Fibroblast of skin of scalp (primary cell): ENCODE measurements around the gene MAGI3. TPM values are rescaled to one million over a fixed set of nuclear protein-coding genes. Genes with fewer than 3 reads are reported as not detected.

Experiments
- DNase-seq: peaks from one replicate; pipeline ENCODE4 v3.0.0-alpha.2; 2013
- polyA plus RNA-seq, 2 experiments: library from polyadenylated mRNA; unstranded; fragments of 120-200 nt; gene quantifications; one replicate each; pipeline ENCODE4 v1.2.1, GENCODE V29; 2013; ENCODE audit not compliant: insufficient read length in 2 of 2

The MAGI3 gene
- 6.7 TPM for polyA plus RNA-seq (2013, experiment 1 of 2; ENCODE audit: insufficient read length)
- 8.0 TPM for polyA plus RNA-seq (2013, experiment 2 of 2; ENCODE audit: insufficient read length)

DNA sequence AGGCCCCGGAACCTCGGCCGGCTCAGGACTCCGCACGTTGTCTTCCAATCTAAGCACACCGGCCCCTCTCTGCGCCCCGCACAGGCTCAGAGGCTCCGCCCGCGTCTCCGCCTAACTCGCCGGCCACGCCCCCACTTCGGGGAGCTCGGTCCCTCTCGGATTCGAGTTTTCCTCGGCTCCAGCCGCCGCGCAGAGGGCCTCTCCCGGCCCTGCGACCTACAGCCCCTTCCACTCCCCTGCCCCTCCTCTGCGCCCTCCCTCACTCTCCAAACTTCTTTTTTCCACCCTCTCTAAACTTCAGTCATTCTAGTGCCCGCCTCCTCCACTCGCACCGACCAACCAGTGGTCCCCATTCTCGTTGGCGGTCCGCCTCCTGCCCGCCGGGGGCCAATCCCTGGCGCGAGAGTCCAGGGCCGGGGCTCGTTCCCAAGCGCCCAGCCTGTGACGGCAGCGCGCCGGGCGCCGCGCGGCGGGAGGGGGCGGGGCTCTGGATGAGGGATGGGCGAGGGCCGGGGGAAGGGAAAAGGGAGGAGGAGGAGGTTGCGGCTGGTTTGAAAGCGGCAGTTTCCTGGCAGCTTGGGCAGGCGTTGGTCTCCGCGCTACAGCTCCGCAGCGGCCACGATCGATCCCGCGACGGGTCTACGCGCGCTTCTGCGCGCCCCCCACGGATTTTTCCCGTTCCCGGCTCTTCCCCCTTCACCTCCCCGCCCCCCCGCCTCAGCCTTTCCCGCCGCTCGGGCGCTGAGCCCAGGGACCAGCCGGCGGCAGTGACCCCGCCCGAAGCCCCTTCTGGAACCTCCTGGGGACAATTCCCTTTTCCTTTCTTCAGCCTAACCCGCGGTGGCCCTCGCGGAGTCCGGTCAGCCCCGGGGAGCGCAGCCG lies at the start of gene MAGI3:
Gene MAGI3 (plus strand): TSS at position 563 of the 882 bp plus-strand sequence. CDS start 519 bp downstream, outside the sequence.
- DNase-seq: peak; percentile 99

DNA sequence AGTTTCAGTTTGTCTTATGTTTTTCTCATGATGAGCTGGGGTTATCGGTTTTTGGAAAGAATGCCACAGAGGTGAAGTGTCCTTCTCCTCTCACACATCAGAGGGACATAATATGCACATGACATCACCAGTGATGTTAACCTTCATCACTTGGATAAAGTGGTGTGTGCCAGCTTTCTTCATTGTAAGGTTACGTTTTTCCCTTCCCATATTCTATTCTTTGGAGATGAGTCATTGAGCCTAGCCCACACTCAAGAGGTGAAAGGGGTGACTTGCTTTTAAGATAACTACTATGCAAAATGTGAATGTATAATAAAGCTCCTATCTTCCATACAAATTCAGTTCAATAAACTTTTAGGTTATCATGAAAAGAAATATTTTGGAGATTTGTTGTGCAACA lies 36.7 kb upstream of the MAGI3 start:
- DNase-seq: no peak

DNA sequence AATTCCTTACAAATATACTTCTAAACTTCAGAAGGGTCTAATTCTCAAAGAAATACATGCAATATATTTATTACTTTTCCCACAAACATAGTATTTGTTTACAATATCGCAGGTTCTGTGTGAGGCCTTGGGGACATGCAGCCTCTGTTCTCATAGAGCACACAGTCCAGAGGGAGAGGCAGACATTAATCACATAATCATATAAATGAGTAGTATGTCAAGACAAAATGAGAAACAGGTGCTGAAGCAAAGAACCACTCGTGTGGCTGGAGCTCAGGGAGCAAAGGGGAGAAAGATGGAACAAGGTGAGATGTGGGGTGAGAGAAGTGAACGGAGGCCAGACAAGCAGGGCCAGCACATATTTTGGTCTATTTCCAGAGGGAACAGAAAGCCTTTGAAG lies 26.4 kb upstream of the MAGI3 start:
- no peak for DNase-seq

GRCh38 chr1:113369040-113369439 lies 21.3 kb upstream of the MAGI3 start:
- no peak for DNase-seq

DNA sequence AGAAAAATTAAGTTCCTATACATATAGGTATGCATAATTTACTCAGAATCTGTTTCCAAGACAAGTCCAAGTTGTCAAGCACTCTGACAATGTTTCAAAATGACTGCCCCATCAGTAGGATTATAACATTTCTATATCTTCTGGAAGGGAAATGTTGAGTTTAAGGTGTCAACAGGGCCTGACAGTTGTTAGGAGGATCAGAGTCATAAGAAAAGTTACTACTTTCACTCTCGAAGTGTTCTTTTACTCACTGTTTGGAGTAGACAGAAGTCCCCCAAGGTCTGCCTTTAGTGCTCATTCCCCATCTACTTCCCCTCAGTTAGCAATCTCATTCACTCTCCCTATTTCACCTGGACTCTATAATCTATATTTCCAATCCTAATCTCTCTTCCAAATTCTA lies 20.6 kb upstream of the MAGI3 start:
- DNase-seq: no peak

GRCh38 chr1:113370868-113371267 lies 19.4 kb upstream of the MAGI3 start:
- no peak for DNase-seq

DNA sequence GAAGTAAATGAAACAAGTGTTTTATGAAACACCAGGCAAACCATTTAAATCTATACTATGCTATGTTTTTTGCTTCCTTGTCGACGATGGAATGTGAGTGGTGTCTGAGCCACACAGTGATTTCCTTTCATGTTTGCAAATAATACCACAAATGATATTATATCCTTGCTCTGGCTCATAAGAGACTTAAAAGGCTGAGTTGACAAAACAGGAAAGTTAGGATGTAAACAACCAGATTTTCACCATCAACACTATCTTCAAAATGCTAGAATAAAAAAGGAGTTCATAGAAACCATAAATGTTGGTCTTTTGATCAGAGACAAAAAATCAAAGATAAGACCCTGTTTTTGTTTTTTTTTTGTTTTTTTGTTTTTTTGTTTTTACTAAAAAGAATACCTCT lies 17.8 kb upstream of the MAGI3 start:
- DNase-seq: no peak

DNA sequence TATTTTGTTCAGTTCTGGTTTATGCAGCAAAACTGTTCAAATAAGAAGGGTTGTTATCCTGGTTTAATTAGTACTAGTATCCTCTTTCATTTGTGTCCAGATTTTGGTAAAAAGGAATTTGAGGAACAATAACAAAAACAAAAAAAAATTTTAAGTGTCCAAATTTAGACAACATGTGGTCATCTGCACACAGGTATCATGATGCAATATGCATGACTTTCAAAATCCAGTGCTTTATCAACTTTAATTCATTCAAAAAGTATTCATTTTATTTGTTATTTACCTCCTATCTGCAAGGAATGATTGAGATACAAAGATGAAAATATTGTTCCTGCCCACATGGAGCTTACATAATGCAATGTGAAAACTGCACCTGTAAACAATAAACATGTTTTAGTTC lies 16.7 kb upstream of the MAGI3 start:
- no peak for DNase-seq

DNA sequence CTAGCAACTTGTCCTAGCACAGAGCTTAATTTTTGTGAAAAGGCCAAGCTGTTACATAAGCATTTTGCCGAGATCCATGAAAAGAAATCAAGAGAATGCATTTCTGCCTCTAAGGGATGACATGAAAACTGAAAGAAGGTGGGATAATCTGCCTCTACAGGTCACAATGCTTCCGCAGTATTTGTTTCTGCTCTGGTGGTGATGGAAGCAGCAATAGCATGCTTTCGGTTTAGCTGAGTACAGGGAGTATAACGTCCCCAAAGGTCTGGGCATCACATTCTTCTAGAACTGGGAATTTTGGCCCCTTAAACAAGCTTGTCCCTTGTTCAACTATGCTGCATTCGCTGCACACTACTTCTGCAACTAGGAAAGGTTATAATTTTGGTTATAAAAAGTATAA lies 14.4 kb upstream of the MAGI3 start:
- no peak for DNase-seq

- DNase-seq: no peak
Measured at GRCh38 chr1:113380075-113380474, 10.2 kb upstream of the MAGI3 start.

- no peak for DNase-seq
Measured at GRCh38 chr1:113388017-113388620, 2.2 kb upstream of the MAGI3 start.

DNA sequence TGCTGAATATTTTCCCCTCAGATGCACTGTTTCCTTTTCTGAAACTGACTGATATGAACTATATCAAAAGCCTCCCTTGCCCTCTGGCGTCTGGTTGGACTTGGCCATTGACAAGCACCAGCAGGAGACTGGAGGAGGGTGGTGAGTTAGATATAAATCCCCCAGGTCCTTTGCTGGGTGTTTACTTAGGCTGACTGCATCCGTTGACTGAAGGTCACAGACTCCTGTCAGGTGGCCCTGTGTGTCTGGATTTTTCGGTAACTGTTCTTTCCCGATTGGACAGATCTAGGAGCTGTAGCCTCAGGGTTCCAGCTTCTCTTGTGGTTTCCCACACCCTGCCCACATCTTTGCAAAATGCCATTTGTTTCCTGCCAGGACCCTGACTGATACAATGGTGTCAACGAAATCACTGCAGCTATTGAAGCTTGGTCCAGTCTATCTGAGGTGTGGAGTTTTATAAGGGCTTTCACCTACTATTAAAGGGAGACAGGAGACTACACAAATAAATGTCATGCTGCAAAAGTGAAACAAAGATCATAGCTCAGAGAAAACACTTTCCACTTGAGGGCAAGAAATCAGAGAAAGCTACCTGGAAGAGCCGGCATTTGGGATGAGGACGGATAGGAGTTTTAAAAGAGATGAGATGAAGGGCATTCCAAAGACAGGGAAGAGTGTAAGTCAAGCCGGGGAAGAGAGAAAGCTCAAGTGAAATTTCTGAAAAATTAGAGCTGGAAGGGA lies 1.5 kb upstream of the MAGI3 start:
- no peak for DNase-seq

GRCh38 chr1:113389359-113389952 lies 859 bp upstream of the MAGI3 start:
- no peak for DNase-seq

GRCh38 chr1:113390871-113391648 lies 745 bp downstream of the MAGI3 start:
- DNase-seq: no peak

- no peak for DNase-seq
Measured at GRCh38 chr1:113391649-113392271, 1.4 kb downstream of the MAGI3 start.

- DNase-seq: no peak
Measured at GRCh38 chr1:113392541-113393128, 2.3 kb downstream of the MAGI3 start.

DNA sequence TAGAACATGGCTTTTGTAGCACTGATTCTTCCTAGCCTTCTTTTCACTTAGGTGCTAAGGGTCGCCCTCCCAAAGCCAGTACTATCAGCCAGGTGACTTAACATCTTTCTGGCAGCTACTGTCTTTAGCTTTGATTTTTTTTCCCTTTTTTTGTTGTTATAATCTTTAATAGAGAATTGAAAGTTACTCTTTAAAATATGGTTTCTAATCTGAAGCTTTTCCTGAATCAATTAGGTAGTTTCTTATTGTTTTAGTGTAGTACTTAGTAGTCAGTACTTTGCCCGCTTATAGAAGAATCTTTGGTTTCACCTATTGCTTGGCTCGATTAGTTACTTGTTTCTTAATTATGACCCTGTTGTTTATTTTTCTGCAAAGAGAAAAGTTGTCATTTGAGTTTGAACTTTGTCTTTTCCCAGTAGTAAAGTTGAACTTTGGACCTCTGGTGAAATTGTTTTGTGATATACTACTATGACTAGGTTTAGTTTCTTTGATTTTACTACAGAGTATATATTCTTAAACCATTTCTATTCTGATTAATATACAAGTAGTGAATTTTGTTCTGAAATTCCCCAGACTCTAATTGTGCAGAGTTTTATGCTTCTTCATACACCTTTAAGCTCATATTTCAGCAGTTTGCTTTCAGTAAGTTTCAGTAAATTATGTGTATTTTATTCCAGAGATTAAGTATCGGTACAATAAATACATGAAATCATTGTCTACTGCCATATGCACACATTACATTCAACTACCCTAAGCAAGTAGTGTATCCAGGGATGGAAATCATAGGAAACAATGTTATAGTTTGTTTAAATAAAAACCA lies 3.9 kb downstream of the MAGI3 start:
- no peak for DNase-seq

- DNase-seq: no peak
Measured at GRCh38 chr1:113394863-113395259, 4.5 kb downstream of the MAGI3 start.

DNA sequence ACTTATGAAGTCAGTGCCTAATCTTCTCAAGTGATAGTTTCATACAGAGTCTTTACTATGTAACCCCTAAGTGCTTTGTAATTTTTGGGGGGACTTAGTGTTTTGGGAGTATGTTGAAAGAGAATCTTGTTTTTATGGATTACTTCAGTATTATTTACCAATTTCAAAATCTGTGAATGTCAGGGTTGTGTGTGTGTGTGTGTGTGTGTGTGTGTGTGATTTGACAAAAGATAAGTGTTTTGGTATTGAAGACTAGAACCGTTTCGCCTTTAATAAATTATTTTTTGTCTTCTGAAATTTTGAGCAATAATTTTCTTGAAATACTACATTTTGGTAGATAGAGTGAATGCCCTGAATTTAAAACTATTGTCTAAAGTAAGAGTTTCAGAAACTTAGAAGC lies 5.8 kb downstream of the MAGI3 start:
- DNase-seq: no peak

- peak; percentile 60 for DNase-seq
Measured at GRCh38 chr1:113396585-113396984, 6.3 kb downstream of the MAGI3 start.
